Measurements from ENCODE around the gene MAS1L.

- TF ChIP-seq POLR2A (IDR thresholded peaks at IDR 0.05) (no peak), CTCF (IDR thresholded peaks at IDR 0.05) (no peak)
Measured at GRCh38 chr6:29465801-29466200, 22.0 kb downstream of the MAS1L start.
